GM10248 (cell line): ENCODE results near the gene CADM1.

Experiments
- CTCF ChIA-PET: fragments of 300-600 bp; sonication (Branson Sonifier 250); formaldehyde crosslinking; extraction: SDS; loops from one replicate; lab custom pipeline; 2021; ENCODE audit warnings: antibody characterized with exemption; lab: Yijun Ruan, JAX
- POLR2A ChIA-PET: fragments of 350-650 bp; sonication (Branson Sonifier 250); formaldehyde crosslinking; extraction: SDS; loops from one replicate; lab custom pipeline; 2020; ENCODE audit warnings: antibody characterized with exemption; lab: Yijun Ruan, JAX
- DNase-seq: peaks from one replicate; pipeline ENCODE4 v3.0.0; 2012; ENCODE audit errors: extremely low spot score
- TF ChIP-seq, protein P1 (sequence below): IDR thresholded peaks from 2 replicates; pipeline ENCODE4 v1.5.1; 2012; ENCODE audit warnings: mild to moderate bottlenecking, low read depth; ENCODE audit errors: extremely low read depth, missing control alignments, control extremely low read depth

CADM1 gene

DNA sequence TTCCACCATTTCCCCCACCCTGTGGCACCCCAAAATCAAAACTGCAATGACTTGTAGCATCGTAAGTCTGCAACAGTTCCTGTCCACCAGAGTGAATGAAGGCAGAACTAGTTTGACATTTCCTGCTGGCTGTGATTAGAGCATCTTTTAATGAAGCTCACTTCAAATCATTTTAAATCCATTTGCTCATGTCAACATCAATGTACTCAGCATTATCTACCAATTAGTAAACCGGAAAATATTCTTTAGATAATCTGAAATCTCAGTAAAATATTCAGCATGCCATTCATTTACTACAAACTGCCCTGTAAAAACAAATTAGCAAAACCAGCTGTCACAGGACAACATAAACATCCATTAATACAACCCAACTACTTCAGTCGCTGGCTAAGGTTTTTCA is 38.1 kb downstream of the CADM1 start:
- TF ChIP-seq, protein P1, sequence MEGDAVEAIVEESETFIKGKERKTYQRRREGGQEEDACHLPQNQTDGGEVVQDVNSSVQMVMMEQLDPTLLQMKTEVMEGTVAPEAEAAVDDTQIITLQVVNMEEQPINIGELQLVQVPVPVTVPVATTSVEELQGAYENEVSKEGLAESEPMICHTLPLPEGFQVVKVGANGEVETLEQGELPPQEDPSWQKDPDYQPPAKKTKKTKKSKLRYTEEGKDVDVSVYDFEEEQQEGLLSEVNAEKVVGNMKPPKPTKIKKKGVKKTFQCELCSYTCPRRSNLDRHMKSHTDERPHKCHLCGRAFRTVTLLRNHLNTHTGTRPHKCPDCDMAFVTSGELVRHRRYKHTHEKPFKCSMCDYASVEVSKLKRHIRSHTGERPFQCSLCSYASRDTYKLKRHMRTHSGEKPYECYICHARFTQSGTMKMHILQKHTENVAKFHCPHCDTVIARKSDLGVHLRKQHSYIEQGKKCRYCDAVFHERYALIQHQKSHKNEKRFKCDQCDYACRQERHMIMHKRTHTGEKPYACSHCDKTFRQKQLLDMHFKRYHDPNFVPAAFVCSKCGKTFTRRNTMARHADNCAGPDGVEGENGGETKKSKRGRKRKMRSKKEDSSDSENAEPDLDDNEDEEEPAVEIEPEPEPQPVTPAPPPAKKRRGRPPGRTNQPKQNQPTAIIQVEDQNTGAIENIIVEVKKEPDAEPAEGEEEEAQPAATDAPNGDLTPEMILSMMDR = no peak
- no peak for DNase-seq
- ChIA-PET POLR2A (no interaction called here), CTCF (no interaction called here)

DNA sequence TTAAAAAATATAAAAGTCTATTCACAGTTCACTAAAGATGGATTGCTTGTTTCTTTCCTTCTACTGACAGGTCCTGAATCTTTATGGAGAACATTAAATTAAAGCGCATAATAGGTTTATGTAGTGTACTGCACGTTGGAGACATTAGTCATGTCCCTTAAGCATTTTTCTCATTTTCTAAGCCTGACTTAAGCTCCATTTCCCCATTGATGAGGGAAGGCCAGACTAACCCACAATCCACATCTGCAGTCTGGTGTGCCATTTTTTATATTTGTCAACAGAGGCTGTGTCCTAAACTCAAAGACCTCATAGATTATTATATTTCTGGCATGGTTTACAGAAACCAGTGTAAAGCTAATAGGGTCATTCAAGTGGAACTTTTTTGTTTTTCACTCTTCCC is 39.9 kb downstream of the CADM1 start:
- CTCF ChIA-PET = interaction anchor here (1.5 to 2.1 kb wide), 2 partner anchors 19 kb away, joined by 3 to 4 read pairs; no protein-coding TSS in a partner anchor

DNA sequence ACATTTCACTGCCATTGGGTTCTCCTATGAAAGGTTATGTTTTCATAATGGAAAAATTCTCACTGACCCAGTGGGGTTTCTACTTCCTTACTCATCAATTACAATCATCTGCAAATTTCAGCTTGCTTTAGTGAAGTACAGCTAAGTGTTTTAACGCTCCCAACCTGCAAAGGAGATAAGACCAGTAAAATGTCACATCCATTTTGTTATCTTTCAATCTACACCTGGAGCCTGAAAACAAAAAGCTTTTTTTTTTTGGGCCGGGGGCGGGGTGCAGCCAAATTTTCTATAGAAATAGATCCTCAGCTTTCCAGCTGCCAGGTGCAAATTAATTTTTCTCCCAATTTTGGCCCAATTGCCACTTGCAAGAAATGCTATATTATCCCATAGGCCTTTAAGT is 40.6 kb downstream of the CADM1 start:
- POLR2A ChIA-PET = no interaction called here
- no peak for DNase-seq
- TF ChIP-seq, protein P1 = no peak
- CTCF ChIA-PET = interaction anchor here (1.0 to 2.1 kb wide), 2 partner anchors 9 to 18 kb away, joined by 3 to 4 read pairs; no protein-coding TSS in a partner anchor

More for the DNA sequence above, 39.9 kb downstream of the CADM1 start:
- no peak for DNase-seq
- TF ChIP-seq, protein P1 = no peak
- POLR2A ChIA-PET = no interaction called here

DNA sequence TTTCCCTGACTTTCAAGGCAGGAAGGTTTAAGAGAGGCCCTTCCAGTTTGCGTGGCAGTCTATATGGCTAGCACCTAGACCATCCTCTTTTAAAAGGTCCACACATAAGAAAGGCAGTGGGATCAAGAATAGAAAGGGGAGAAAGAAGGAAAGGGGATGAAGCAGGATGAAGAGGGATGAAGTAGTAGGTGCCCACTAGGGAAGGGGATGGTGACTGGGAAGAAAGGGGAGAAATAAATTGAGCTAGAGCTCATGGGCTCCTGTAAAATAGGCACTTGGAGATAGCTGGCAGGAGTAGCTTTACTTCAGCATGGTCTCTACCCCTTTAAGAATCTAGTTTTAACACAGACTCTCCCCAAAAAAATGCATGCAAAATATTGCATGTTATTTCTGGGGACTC is 41.5 kb downstream of the CADM1 start:
- CTCF ChIA-PET = interaction anchor here (2.1 kb wide), 1 partner anchor 17 kb away, joined by 4 read pairs; no protein-coding TSS in a partner anchor
- TF ChIP-seq, protein P1 = no peak
- no peak for DNase-seq
- POLR2A ChIA-PET = no interaction called here

DNA sequence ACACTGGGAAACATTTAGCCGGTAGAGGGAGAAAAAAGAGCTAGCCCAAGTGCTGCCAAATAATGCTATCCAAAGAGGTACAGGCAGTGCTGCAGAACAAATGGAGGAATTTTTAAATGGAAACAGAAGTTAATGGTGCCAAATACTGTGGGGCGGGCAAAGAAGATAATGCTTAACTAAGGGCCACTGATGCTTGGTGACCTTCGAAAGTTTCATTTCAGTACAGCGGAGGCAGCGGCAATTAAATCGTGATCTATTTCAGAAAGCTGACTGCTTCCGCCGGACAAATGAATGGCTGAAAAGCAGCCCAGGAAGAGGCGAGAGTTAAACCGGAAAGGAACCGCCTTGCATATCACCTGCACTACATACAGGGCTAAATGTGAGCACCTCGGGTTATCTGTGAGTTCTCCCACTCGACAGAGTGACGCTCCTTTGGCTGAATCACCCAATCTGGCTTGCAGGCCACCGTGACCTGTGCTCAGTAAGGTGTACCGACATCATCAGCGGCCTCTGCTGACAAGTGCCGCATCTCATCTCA is 42.1 kb downstream of the CADM1 start:
- ChIA-PET CTCF (no interaction called here), POLR2A (no interaction called here)
- no peak for DNase-seq
- TF ChIP-seq, protein P1 = no peak

DNA sequence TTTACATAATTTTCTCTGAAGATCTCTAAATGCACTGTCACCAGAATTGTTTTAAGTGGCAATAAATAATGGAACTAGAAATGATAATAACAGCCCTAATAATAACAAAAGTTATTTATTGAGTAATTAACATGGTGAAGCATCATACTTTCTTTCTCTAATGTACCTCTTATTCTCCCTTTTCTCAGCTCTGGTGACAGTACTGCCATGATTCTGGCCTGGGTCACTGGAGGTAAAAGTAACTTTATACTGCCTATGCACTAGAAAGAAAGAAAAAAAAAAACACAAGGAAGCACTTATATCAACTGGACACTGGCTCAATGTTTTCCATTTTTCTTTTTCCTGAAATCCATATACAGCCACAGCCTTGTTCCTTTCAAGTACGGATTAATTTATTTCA is 43.7 kb downstream of the CADM1 start:
- ChIA-PET POLR2A (no interaction called here), CTCF (interaction anchor here (2.0 kb wide), 1 partner anchor 11 kb away, joined by 5 read pairs; no protein-coding TSS in a partner anchor)
- TF ChIP-seq, protein P1 = no peak
- no peak for DNase-seq
